Measurements from ENCODE around the gene MTMR2.
A peak's percentile ranks its signal among the peaks of the same experiment; 100 is the strongest.

Gene MTMR2

GRCh38 chr11:95923728-95924413 is at the start of gene MTMR2:
TSS of gene MTMR2 (minus strand) at chr11:95924107. CDS start at chr11:95923954, 153 bp downstream.
- peak; percentile 19 to 30 for DNase-seq (ENCODE audit: low read depth in 2 of 2)

GRCh38 chr11:95972060-95972459 is 48.2 kb upstream of the MTMR2 start:
- no peak for DNase-seq (ENCODE audit: low read depth in 2 of 2)

- no peak for DNase-seq (ENCODE audit: low read depth in 2 of 2)
Observed at GRCh38 chr11:95968585-95968984, 44.7 kb upstream of the MTMR2 start.

GRCh38 chr11:95964281-95964680 is 40.4 kb upstream of the MTMR2 start:
- no peak for DNase-seq (ENCODE audit: low read depth in 2 of 2)

- DNase-seq (ENCODE audit: low read depth in 2 of 2): no peak
Observed at GRCh38 chr11:95961758-95962157, 37.9 kb upstream of the MTMR2 start.

- no peak for DNase-seq (ENCODE audit: low read depth in 2 of 2)
Observed at GRCh38 chr11:95950905-95951304, 27.0 kb upstream of the MTMR2 start.

GRCh38 chr11:95948637-95949036 is 24.7 kb upstream of the MTMR2 start:
- no peak for DNase-seq (ENCODE audit: low read depth in 2 of 2)

GRCh38 chr11:95944623-95945022 is 20.7 kb upstream of the MTMR2 start:
- no peak for DNase-seq (ENCODE audit: low read depth in 2 of 2)

- no peak for DNase-seq (ENCODE audit: low read depth in 2 of 2)
Observed at GRCh38 chr11:95943546-95943945, 19.6 kb upstream of the MTMR2 start.

- DNase-seq (ENCODE audit: low read depth in 2 of 2): no peak
Observed at GRCh38 chr11:95939091-95939490, 15.2 kb upstream of the MTMR2 start.

- DNase-seq (ENCODE audit: low read depth in 2 of 2): no peak
Observed at GRCh38 chr11:95937358-95937757, 13.5 kb upstream of the MTMR2 start.

- DNase-seq (ENCODE audit: low read depth in 2 of 2): no peak
Observed at GRCh38 chr11:95933594-95933993, 9.7 kb upstream of the MTMR2 start.

GRCh38 chr11:95931916-95932315 is 8.0 kb upstream of the MTMR2 start:
- DNase-seq (ENCODE audit: low read depth in 2 of 2): no peak

- no peak for DNase-seq (ENCODE audit: low read depth in 2 of 2)
Observed at GRCh38 chr11:95930948-95931347, 7.0 kb upstream of the MTMR2 start.

- no peak for DNase-seq (ENCODE audit: low read depth in 2 of 2)
Observed at GRCh38 chr11:95926726-95927125, 2.8 kb upstream of the MTMR2 start.

GRCh38 chr11:95925011-95925410 is 1.1 kb upstream of the MTMR2 start:
- no peak for DNase-seq (ENCODE audit: low read depth in 2 of 2)

GRCh38 chr11:95924414-95924760 is 480 bp upstream of the MTMR2 start:
- DNase-seq (ENCODE audit: low read depth in 2 of 2): no peak

- DNase-seq (ENCODE audit: low read depth in 2 of 2): no peak
Observed at GRCh38 chr11:95923439-95923727, 524 bp downstream of the MTMR2 start.

- DNase-seq (ENCODE audit: low read depth in 2 of 2): no peak
Observed at GRCh38 chr11:95922536-95923438, 1.1 kb downstream of the MTMR2 start.

GRCh38 chr11:95922099-95922498 is 1.8 kb downstream of the MTMR2 start:
- no peak for DNase-seq (ENCODE audit: low read depth in 2 of 2)

GRCh38 chr11:95920460-95921105 is 3.3 kb downstream of the MTMR2 start:
- DNase-seq (ENCODE audit: low read depth in 2 of 2): no peak

GRCh38 chr11:95919514-95919913 is 4.4 kb downstream of the MTMR2 start:
- no peak for DNase-seq (ENCODE audit: low read depth in 2 of 2)

GRCh38 chr11:95918720-95919119 is 5.2 kb downstream of the MTMR2 start:
- DNase-seq (ENCODE audit: low read depth in 2 of 2): no peak
